HG02623 (cell line): ENCODE data around the gene CPN2.

Experiments used
- ATAC-seq: cut with Tn5 transposase; IDR thresholded peaks from one replicate; pipeline ENCODE4 v1.9.1; 2021; ENCODE audit warnings: moderate library complexity; ENCODE audit not compliant: unreplicated experiment

Gene CPN2

GRCh38 chr3:194357681-194358080 is 6.6 kb upstream of the CPN2 start:
- ATAC-seq = no peak

- no peak for ATAC-seq
Measured at GRCh38 chr3:194355379-194355778, 4.3 kb upstream of the CPN2 start.

- no peak for ATAC-seq
Measured at GRCh38 chr3:194354315-194354714, 3.2 kb upstream of the CPN2 start.

- no peak for ATAC-seq
Measured at GRCh38 chr3:194352667-194353246, 1.6 kb upstream of the CPN2 start.

GRCh38 chr3:194351952-194352536 is 916 bp upstream of the CPN2 start:
- no peak for ATAC-seq

- no peak for ATAC-seq
Measured at GRCh38 chr3:194350726-194351071, 429 bp downstream of the CPN2 start.

GRCh38 chr3:194348354-194348753 is 2.8 kb downstream of the CPN2 start:
- no peak for ATAC-seq

GRCh38 chr3:194346621-194347020 is 4.5 kb downstream of the CPN2 start:
- no peak for ATAC-seq

GRCh38 chr3:194346035-194346434 is 5.1 kb downstream of the CPN2 start:
- no peak for ATAC-seq

- no peak for ATAC-seq
Measured at GRCh38 chr3:194344012-194344411, 7.1 kb downstream of the CPN2 start.

GRCh38 chr3:194343561-194343893 is 7.6 kb downstream of the CPN2 start:
- ATAC-seq = no peak

GRCh38 chr3:194342861-194343560 is 8.1 kb downstream of the CPN2 start:
- ATAC-seq = no peak

GRCh38 chr3:194340757-194341400 is 10.2 kb downstream of the CPN2 start:
- ATAC-seq = no peak

GRCh38 chr3:194339840-194340239 is 11.3 kb downstream of the CPN2 start:
- ATAC-seq = no peak

GRCh38 chr3:194339356-194339755 is 11.8 kb downstream of the CPN2 start:
- no peak for ATAC-seq

- ATAC-seq = no peak
Measured at GRCh38 chr3:194337965-194338753, 13.0 kb downstream of the CPN2 start.

GRCh38 chr3:194336601-194337355 is 14.3 kb downstream of the CPN2 start:
- ATAC-seq = no peak

GRCh38 chr3:194333981-194334320 is 17.2 kb downstream of the CPN2 start:
- ATAC-seq = no peak

- peak; percentile 86 for ATAC-seq
Measured at GRCh38 chr3:194333212-194333980, 17.7 kb downstream of the CPN2 start.

GRCh38 chr3:194332858-194333211 is 18.3 kb downstream of the CPN2 start:
- no peak for ATAC-seq
